Pulmonary artery endothelial cell (primary cell): ENCODE results near the gene KRT40. TPM values are rescaled to one million over a fixed set of nuclear protein-coding genes. Genes with fewer than 3 reads are reported as not detected.

Experiments used
- DNase-seq: peaks from one replicate; pipeline ENCODE4 v3.0.0-alpha.2; 2011; ENCODE audit warnings: low read depth, low spot score
- total RNA-seq: library from RNA; depleted of rRNA; stranded (reverse); fragments of >200 nt; gene quantifications from 2 replicates; pipeline ENCODE4 v1.2.3, GENCODE V29; 2014

The KRT40 gene
- total RNA-seq, 1 donor from 2014 or later, result not detected

- no peak for DNase-seq
Measured at GRCh38 chr17:40952661-40953060, 31.5 kb downstream of the KRT40 start.

- no peak for DNase-seq
Measured at GRCh38 chr17:40952154-40952553, 32.0 kb downstream of the KRT40 start.

DNA sequence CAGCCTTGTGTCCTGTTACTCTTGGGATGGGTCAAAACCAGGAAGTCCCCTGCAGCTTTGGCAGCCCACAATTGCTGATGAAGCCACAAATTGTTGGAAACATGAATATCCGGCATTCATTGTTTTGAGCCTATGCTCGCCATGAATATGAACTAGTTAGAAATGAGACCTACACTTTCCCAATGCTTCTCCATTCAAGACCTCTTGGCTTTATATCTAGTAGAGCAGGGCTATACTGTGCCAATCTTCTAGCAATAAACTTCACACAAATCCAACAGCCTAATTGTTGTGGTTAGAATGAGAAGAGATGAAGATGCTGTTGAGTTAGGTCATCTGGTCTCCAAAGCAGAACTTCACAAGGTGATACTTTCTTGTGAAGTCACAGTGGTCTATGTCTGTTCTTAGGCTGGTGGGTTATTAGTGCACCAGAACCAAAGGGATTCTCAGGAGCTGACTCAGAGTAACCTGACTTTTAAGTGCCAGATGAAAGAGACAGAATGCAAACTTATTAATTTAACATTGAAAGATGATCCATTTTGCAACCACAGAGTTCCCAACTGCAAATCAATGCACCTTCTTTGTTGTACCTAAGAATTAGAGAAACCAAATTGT, 33.0 kb downstream of the KRT40 start:
- no peak for DNase-seq

GRCh38 chr17:40950176-40950575, 34.0 kb downstream of the KRT40 start:
- no peak for DNase-seq

- DNase-seq, result no peak
Measured at GRCh38 chr17:40949418-40949817, 34.7 kb downstream of the KRT40 start.

DNA sequence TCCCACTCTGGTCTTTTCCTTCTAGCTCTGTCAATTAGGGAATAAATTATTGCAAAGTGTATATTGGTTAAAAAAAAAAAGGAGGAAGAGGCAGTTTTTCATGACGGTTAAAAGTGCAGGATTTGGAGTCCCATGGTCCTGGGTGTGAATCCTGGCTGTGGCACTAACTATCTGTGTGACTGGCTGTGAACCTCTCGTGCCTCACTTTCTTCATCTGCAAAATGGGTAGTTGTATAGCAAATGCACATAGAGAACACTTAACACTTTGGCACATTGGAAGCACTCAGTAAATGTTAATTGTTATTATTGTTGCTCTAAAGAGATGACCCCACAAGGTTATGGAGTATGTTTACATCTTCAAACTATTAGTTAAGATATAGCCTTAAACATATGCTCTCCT, 36.2 kb downstream of the KRT40 start:
- DNase-seq, result no peak

DNA sequence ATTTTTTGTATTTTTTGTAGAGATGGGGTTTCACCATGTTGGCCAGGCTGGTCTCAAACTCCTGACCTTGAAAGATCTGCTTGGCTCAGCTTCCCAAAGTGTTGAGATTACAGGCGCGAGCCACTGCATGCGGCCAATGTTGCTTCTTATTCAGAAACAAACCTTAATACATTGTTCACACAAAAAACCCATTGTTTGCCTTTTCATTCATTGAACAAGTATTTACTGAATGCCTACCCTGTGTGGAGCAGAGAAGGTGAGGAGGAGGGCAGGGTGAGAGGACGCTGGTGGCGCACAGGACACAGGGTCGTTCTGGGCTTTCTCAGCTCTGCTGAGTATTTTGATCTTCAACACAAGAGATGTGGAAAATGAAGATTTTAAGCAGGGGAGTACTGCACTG, 38.7 kb downstream of the KRT40 start:
- no peak for DNase-seq

DNA sequence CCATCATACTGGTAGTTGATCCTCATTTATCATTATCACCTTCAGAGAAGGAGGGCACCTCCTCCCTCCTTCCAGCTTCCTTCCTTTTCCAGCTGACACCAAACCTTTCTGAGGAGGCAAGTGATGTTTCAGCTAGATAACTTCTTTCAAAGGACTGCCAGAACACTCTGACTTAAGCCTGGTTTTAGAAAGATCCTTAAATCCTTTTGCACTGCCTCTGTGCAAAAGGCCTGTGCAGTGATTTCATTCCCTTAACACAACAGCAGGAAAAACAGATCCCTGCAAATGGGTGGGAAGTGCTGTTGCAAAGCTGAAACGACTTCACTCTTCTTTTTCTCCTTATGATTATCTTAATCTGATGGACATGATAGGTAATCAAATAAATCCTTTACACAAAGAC, 39.6 kb downstream of the KRT40 start:
- DNase-seq, result no peak

DNA sequence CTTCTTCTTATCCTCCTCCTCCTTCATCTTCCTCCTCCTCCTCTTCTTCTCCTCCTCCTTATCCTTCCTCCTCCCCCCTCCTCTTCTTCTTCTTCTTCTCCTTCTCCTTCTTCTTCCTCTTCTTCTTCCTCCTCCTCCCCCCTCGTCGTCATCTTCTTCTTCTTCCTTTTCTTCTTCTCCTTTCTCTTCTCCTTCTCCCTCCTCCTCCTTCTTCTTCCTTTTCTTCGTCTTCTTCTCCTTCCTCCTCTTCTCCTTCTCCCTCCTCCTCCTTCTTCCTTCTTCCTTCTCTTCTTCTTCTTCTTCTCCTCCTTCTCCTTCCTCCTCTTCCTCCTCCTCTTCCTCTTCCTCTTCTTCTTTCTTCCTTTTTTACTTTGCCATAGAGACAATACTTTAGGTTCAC, 41.6 kb downstream of the KRT40 start:
- no peak for DNase-seq

GRCh38 chr17:40940266-40940665, 43.9 kb downstream of the KRT40 start:
- DNase-seq, result no peak

GRCh38 chr17:40938981-40939380, 45.1 kb downstream of the KRT40 start:
- DNase-seq, result no peak

GRCh38 chr17:40937384-40937819, 46.7 kb downstream of the KRT40 start, which contains the start of gene KRT23:
TSS of gene KRT23 (minus strand) at chr17:40937646. CDS start at chr17:40936603, 1,043 bp downstream.
- no peak for DNase-seq

GRCh38 chr17:40936976-40937375, 47.1 kb downstream of the KRT40 start:
- no peak for DNase-seq

DNA sequence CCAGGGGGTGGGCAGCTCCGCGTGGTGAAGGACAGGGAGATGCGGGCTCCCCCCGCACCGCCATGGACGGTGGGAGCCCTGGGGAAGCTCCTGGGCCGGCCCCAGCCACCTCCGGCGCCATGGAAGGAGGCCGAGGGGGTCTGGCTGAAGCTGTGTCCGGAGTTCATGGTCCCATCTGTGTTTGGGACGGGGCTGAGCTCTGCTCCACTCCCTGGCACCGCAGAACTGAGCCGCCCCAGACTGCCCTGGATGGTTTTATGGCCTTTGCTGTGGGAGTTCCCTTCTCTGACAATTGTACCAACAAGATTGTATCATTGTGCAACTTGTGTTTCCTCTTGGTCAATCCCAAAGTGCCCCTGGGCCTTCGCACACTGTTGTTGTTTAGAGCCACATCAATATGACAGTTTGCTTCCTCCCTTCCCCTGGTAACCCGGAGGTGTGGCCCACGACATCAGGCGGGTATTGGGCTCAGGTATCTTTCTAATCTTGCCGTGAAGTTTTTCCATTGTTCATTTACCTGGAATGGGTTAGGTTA, 47.6 kb downstream of the KRT40 start:
- no peak for DNase-seq

DNA sequence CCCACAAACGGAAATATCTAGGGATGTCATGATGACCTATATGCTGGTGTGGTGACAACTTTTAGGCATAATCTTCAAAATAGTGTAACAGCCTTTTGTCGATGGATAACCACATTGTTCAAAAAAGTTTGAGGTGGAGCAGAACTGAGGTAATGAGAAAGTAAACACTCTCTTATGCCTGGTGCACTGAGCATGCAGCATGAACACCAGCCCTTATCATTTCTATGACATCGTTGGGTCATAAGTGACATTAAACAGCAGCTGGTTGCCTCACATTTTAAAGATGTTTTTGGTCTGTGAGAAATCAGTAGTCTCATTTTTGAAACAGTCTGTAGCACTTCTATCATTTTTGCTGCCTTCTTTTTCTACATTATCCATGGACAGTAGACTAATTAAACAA, 48.5 kb downstream of the KRT40 start:
- no peak for DNase-seq

DNA sequence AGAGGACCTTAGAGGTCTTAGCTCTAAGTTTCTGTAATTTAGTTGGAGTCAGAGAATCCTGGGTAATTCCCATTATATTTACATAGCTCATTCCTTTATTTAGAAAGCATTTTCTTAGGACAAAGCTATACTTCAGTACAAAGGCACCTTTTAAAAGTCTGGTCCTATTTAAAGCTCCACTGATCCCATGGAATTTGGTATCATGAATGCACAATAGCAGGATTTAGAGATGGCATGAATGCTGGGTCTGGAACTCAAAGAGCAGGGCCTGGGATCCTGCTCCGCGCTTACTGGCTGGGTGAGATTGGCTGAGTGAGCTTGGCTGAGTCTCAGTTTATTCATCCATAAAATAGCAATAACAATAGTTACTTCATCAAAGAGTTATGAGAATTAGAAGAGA, 51.5 kb downstream of the KRT40 start:
- DNase-seq, result no peak

DNA sequence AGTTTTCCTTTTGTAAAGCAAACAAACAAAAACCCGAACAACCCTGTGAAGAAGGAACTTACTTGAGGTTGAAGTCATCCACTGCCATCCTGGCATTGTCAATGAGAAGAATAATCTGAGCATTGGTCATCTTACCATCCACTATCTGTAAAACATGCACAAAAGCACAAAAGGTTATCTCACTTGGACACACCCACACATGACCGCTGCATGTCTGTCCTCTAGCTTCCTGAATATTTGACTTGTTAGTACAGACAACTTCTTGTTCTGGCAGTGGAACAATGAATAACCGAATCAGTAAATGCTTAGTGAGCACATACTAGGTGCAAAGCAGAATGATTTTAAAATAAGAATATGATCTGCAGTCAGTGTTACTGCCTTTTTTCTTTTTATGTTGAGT, 52.8 kb downstream of the KRT40 start:
- no peak for DNase-seq

Other genes with a start within 250 kb of the KRT40 start
- gene KRT25, start 229.0 kb downstream of the KRT40 start, total RNA-seq, result not detected in 2 replicates
- not detected in 2 replicates for gene KRT26, start 212.1 kb downstream of the KRT40 start, total RNA-seq
- not detected in 2 replicates for gene KRT27, start 201.8 kb downstream of the KRT40 start, total RNA-seq
- not detected in 2 replicates for gene KRT28, start 184.4 kb downstream of the KRT40 start, total RNA-seq
- 3.4 and 3.9 TPM in 2 replicates for gene KRT10, start 161.7 kb downstream of the KRT40 start, total RNA-seq
- not detected in 2 replicates for gene KRT12, start 117.1 kb downstream of the KRT40 start, total RNA-seq
- not detected in 2 replicates for gene KRT20, start 99.1 kb downstream of the KRT40 start, total RNA-seq
- not detected in 2 replicates for gene KRT23, start 46.7 kb downstream of the KRT40 start, total RNA-seq
- gene KRT39, start 17.4 kb downstream of the KRT40 start, total RNA-seq, result not detected in 2 replicates
- not detected in 2 replicates for gene KRTAP3-3, start 9.8 kb upstream of the KRT40 start, total RNA-seq
- not detected in 2 replicates for gene KRTAP3-2, start 15.6 kb upstream of the KRT40 start, total RNA-seq
- not detected in 2 replicates for gene KRTAP3-1, start 24.8 kb upstream of the KRT40 start, total RNA-seq
- not detected in 2 replicates for gene KRTAP1-5, start 42.9 kb upstream of the KRT40 start, total RNA-seq
- not detected in 2 replicates for gene KRTAP1-4, start 45.9 kb upstream of the KRT40 start, total RNA-seq
- gene KRTAP1-3, start 50.5 kb upstream of the KRT40 start, total RNA-seq, result not detected in 2 replicates
- gene KRTAP1-1, start 57.1 kb upstream of the KRT40 start, total RNA-seq, result not detected in 2 replicates
- not detected in 2 replicates for gene KRTAP2-1, start 63.0 kb upstream of the KRT40 start, total RNA-seq
- gene KRTAP2-2, start 70.9 kb upstream of the KRT40 start, total RNA-seq, result not detected in 2 replicates
- gene KRTAP2-3, start 75.8 kb upstream of the KRT40 start, total RNA-seq, result not detected in 2 replicates
- not detected in 2 replicates for gene KRTAP2-4, start 81.6 kb upstream of the KRT40 start, total RNA-seq
- gene KRTAP4-7, start 99.8 kb upstream of the KRT40 start, total RNA-seq, result not detected in 2 replicates
- gene KRTAP4-8, start 113.8 kb upstream of the KRT40 start, total RNA-seq, result not detected in 2 replicates
- gene KRTAP4-16, start 117.9 kb upstream of the KRT40 start, total RNA-seq, result not detected in 2 replicates
- gene KRTAP4-9, start 121.1 kb upstream of the KRT40 start, total RNA-seq, result not detected in 2 replicates
- gene KRTAP4-11, start 134.0 kb upstream of the KRT40 start, total RNA-seq, result not detected in 2 replicates
- gene KRTAP4-12, start 139.9 kb upstream of the KRT40 start, total RNA-seq, result not detected in 2 replicates
- gene KRTAP4-6, start 156.2 kb upstream of the KRT40 start, total RNA-seq, result not detected in 2 replicates
- gene KRTAP4-5, start 165.5 kb upstream of the KRT40 start, total RNA-seq, result not detected in 2 replicates
- not detected in 2 replicates for gene KRTAP4-4, start 176.4 kb upstream of the KRT40 start, total RNA-seq
- not detected in 2 replicates for gene KRTAP4-3, start 183.9 kb upstream of the KRT40 start, total RNA-seq
- gene KRTAP4-2, start 193.9 kb upstream of the KRT40 start, total RNA-seq, result not detected in 2 replicates
- gene KRTAP4-1, start 200.6 kb upstream of the KRT40 start, total RNA-seq, result not detected in 2 replicates
- gene KRTAP9-1, start 205.6 kb upstream of the KRT40 start, total RNA-seq, result not detected in 2 replicates
- gene KRTAP9-2, start 242.3 kb upstream of the KRT40 start, total RNA-seq, result not detected in 2 replicates
- gene KRTAP9-3, start 248.1 kb upstream of the KRT40 start, total RNA-seq, result not detected in 2 replicates